Stimulated activated CD8-positive, alpha-beta memory T cell treated with anti-CD3 and anti-CD28 coated beads, Interleukin-15, amount 100 ng/mL, for 4 hours (primary cell): ENCODE results near the gene JPT2.
"Not testable (repeated sequence)": the region's sequence is repeated elsewhere in the genome, so short reads cannot be mapped to it uniquely, and the experiment has no call there.

Source experiments
- DNase-seq, 2 donors: peaks; one replicate each; pipeline ENCODE4 v3.0.0-alpha.2; 2020; ENCODE audit warnings: low read depth in 2 of 2

The JPT2 gene

GRCh38 chr16:1674751-1675664 is 3.1 kb upstream of the JPT2 start:
- DNase-seq, result no peak

- DNase-seq, result no peak
Measured at GRCh38 chr16:1676661-1677060, 1.4 kb upstream of the JPT2 start.

GRCh38 chr16:1677339-1677738 is 740 bp upstream of the JPT2 start:
- no peak for DNase-seq

GRCh38 chr16:1678500-1679098 is 520 bp downstream of the JPT2 start:
- peak; percentile 12 to 34 for DNase-seq

GRCh38 chr16:1680361-1680760 is 2.3 kb downstream of the JPT2 start:
- DNase-seq, result no peak

GRCh38 chr16:1681032-1681431 is 3.0 kb downstream of the JPT2 start:
- no peak for DNase-seq

GRCh38 chr16:1687427-1688316 is 9.6 kb downstream of the JPT2 start:
- no peak for DNase-seq

- DNase-seq, result no peak
Measured at GRCh38 chr16:1688807-1689560, 10.9 kb downstream of the JPT2 start.

- DNase-seq, result no peak
Measured at GRCh38 chr16:1689853-1690252, 11.8 kb downstream of the JPT2 start.

GRCh38 chr16:1690810-1691209 is 12.7 kb downstream of the JPT2 start:
- DNase-seq, result no peak

GRCh38 chr16:1691276-1691675 is 13.2 kb downstream of the JPT2 start:
- DNase-seq, result no peak

GRCh38 chr16:1691956-1692355 is 13.9 kb downstream of the JPT2 start:
- no peak for DNase-seq

GRCh38 chr16:1696863-1697262 is 18.8 kb downstream of the JPT2 start:
- no peak for DNase-seq

GRCh38 chr16:1698680-1699079 is 20.6 kb downstream of the JPT2 start:
- DNase-seq, result no peak

- no peak for DNase-seq
Measured at GRCh38 chr16:1700246-1700645, 22.2 kb downstream of the JPT2 start.

GRCh38 chr16:1701216-1701878 is 23.3 kb downstream of the JPT2 start:
- no peak for DNase-seq

- DNase-seq, result not testable (repeated sequence)
Measured at GRCh38 chr16:1705324-1705687, 27.2 kb downstream of the JPT2 start.

- DNase-seq, result peak; percentile 73 to 89
Measured at GRCh38 chr16:1705688-1706385, 27.8 kb downstream of the JPT2 start, which contains the start of gene MAPK8IP3. TSS of gene MAPK8IP3 (plus strand) at chr16:1706195. CDS start at chr16:1706340, 145 bp downstream.

GRCh38 chr16:1706386-1707192 is 28.5 kb downstream of the JPT2 start:
- DNase-seq, result peak; percentile 34 to 40
